DND-41 (cell line): ENCODE results near the gene PALD1.
A peak's percentile ranks its signal among the peaks of the same experiment; 100 is the strongest.

Experiments
- CTCF ChIP-seq: IDR thresholded peaks from 2 replicates; pipeline ENCODE4 v1.5.1; 2012; ENCODE audit warnings: borderline replicate concordance, low read length, moderate library complexity, mild to moderate bottlenecking; ENCODE audit not compliant: poor library complexity, severe bottlenecking; ENCODE audit errors: extremely low read depth
- EZH2 ChIP-seq: IDR thresholded peaks from 3 replicates; pipeline ENCODE4 v1.6.1; 2012; ENCODE audit warnings: borderline replicate concordance, low read depth, mild to moderate bottlenecking, moderate library complexity, low read length, inconsistent platforms; ENCODE audit not compliant: severe bottlenecking

DNA sequence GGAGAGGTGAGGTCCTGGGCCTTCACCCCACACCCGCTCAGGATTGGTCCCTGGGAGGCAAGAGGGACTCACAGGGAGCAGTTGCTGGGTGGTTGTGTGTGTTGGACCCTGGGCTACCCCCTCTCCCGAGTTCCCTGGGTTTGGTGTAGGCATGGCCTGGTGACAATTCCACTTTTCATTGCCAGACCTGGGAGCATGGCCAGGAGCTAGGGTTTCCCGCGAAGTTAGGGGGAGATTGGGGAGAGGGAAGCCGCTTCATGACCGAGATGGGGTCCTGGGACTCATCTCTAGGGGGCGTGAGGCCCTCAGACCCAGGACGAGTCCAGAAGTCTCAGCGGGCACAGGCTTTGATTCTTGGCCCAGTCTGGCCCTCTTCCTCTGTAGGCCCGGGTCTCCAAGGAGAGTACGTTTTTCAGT lies 606 bp downstream of the PALD1 start:
- TF ChIP-seq CTCF = peak; percentile 15
- TF ChIP-seq EZH2 = no peak
